ENCODE data around the gene ABCC3.

The ABCC3 gene

GRCh38 chr17:50640686-50641351 is 6.1 kb downstream of the ABCC3 start:
- Histone ChIP-seq H3K36me3 (ENCODE audit: insufficient read depth, low read length) (no peaks in the 10 kb centered on the region), H3K9ac (ENCODE audit: low read depth, low read length) (no peak overlapping the region), H3K4me1 (ENCODE audit: insufficient read depth, low read length) (peaks cover 43% of the 10 kb centered on the region), H3K9me3 (ENCODE audit: control insufficient read depth, insufficient read depth, low read length) (no peaks in the 10 kb centered on the region)

GRCh38 chr17:50641357-50641756 is 6.7 kb downstream of the ABCC3 start:
- H3K36me3 ChIP-seq (ENCODE audit: insufficient read depth, low read length), result no peaks in the 10 kb centered on the region
- H3K4me1 ChIP-seq (ENCODE audit: insufficient read depth, low read length), result peaks cover 43% of the 10 kb centered on the region
- H3K9ac ChIP-seq (ENCODE audit: low read depth, low read length), result no peak overlapping the region

GRCh38 chr17:50642071-50642721 is 7.5 kb downstream of the ABCC3 start:
- H3K4me1 ChIP-seq (ENCODE audit: insufficient read depth, low read length), result peaks cover 40% of the 10 kb centered on the region
- no peaks in the 10 kb centered on the region for H3K9me3 ChIP-seq (ENCODE audit: control insufficient read depth, insufficient read depth, low read length)
- no peaks in the 10 kb centered on the region for H3K36me3 ChIP-seq (ENCODE audit: insufficient read depth, low read length)
- no peak overlapping the region for H3K9ac ChIP-seq (ENCODE audit: low read depth, low read length)

More at GRCh38 chr17:50641357-50641756, 6.7 kb downstream of the ABCC3 start:
- H3K9me3 ChIP-seq (ENCODE audit: control insufficient read depth, insufficient read depth, low read length), result no peaks in the 10 kb centered on the region

- Histone ChIP-seq H3K9me3 (ENCODE audit: control insufficient read depth, insufficient read depth, low read length) (no peaks in the 10 kb centered on the region), H3K36me3 (ENCODE audit: insufficient read depth, low read length) (no peaks in the 10 kb centered on the region), H3K9ac (ENCODE audit: low read depth, low read length) (no peak overlapping the region), H3K4me1 (ENCODE audit: insufficient read depth, low read length) (peaks cover 32% of the 10 kb centered on the region)
Observed at GRCh38 chr17:50642722-50643656, 8.3 kb downstream of the ABCC3 start.

GRCh38 chr17:50645748-50646682 is 11.3 kb downstream of the ABCC3 start:
- Histone ChIP-seq H3K9ac (ENCODE audit: low read depth, low read length) (no peak overlapping the region), H3K9me3 (ENCODE audit: control insufficient read depth, insufficient read depth, low read length) (no peaks in the 10 kb centered on the region), H3K4me1 (ENCODE audit: insufficient read depth, low read length) (peaks cover 6% of the 10 kb centered on the region), H3K36me3 (ENCODE audit: insufficient read depth, low read length) (no peaks in the 10 kb centered on the region)

- H3K4me1 ChIP-seq (ENCODE audit: insufficient read depth, low read length), result no peaks in the 10 kb centered on the region
- H3K36me3 ChIP-seq (ENCODE audit: insufficient read depth, low read length), result no peaks in the 10 kb centered on the region
- no peak overlapping the region for H3K9ac ChIP-seq (ENCODE audit: low read depth, low read length)
- no peaks in the 10 kb centered on the region for H3K9me3 ChIP-seq (ENCODE audit: control insufficient read depth, insufficient read depth, low read length)
Observed at GRCh38 chr17:50647187-50647586, 12.5 kb downstream of the ABCC3 start.

GRCh38 chr17:50649042-50649908 is 14.6 kb downstream of the ABCC3 start:
- no peaks in the 10 kb centered on the region for H3K9me3 ChIP-seq (ENCODE audit: control insufficient read depth, insufficient read depth, low read length)
- no peaks in the 10 kb centered on the region for H3K36me3 ChIP-seq (ENCODE audit: insufficient read depth, low read length)
- H3K9ac ChIP-seq (ENCODE audit: low read depth, low read length), result no peak overlapping the region
- H3K4me1 ChIP-seq (ENCODE audit: insufficient read depth, low read length), result no peaks in the 10 kb centered on the region

GRCh38 chr17:50651661-50652060 is 17.0 kb downstream of the ABCC3 start:
- Histone ChIP-seq H3K9me3 (ENCODE audit: control insufficient read depth, insufficient read depth, low read length) (no peaks in the 10 kb centered on the region), H3K4me1 (ENCODE audit: insufficient read depth, low read length) (no peaks in the 10 kb centered on the region), H3K36me3 (ENCODE audit: insufficient read depth, low read length) (no peaks in the 10 kb centered on the region), H3K9ac (ENCODE audit: low read depth, low read length) (no peak overlapping the region)

- Histone ChIP-seq H3K9me3 (ENCODE audit: control insufficient read depth, insufficient read depth, low read length) (no peaks in the 10 kb centered on the region), H3K4me1 (ENCODE audit: insufficient read depth, low read length) (no peaks in the 10 kb centered on the region; the same call in 1 of the 2 replicates), H3K36me3 (ENCODE audit: insufficient read depth, low read length) (no peaks in the 10 kb centered on the region), H3K9ac (ENCODE audit: low read depth, low read length) (no peak overlapping the region)
Observed at GRCh38 chr17:50653738-50654137, 19.1 kb downstream of the ABCC3 start.

GRCh38 chr17:50656509-50656908 is 21.8 kb downstream of the ABCC3 start:
- Histone ChIP-seq H3K9me3 (ENCODE audit: control insufficient read depth, insufficient read depth, low read length) (no peaks in the 10 kb centered on the region), H3K4me1 (ENCODE audit: insufficient read depth, low read length) (peaks cover 16% of the 10 kb centered on the region), H3K9ac (ENCODE audit: low read depth, low read length) (no peak overlapping the region), H3K36me3 (ENCODE audit: insufficient read depth, low read length) (no peaks in the 10 kb centered on the region)

- H3K36me3 ChIP-seq (ENCODE audit: insufficient read depth, low read length), result no peaks in the 10 kb centered on the region
- H3K9me3 ChIP-seq (ENCODE audit: control insufficient read depth, insufficient read depth, low read length), result no peaks in the 10 kb centered on the region
- H3K4me1 ChIP-seq (ENCODE audit: insufficient read depth, low read length), result peaks cover 21% of the 10 kb centered on the region
- H3K9ac ChIP-seq (ENCODE audit: low read depth, low read length), result no peak overlapping the region
Observed at GRCh38 chr17:50657054-50657453, 22.4 kb downstream of the ABCC3 start.

- no peaks in the 10 kb centered on the region for H3K9me3 ChIP-seq (ENCODE audit: control insufficient read depth, insufficient read depth, low read length)
- H3K36me3 ChIP-seq (ENCODE audit: insufficient read depth, low read length), result no peaks in the 10 kb centered on the region
- H3K9ac ChIP-seq (ENCODE audit: low read depth, low read length), result no peak overlapping the region
- H3K4me1 ChIP-seq (ENCODE audit: insufficient read depth, low read length), result peaks cover 25% of the 10 kb centered on the region
Observed at GRCh38 chr17:50657627-50658026, 22.9 kb downstream of the ABCC3 start.

GRCh38 chr17:50658616-50659015 is 23.9 kb downstream of the ABCC3 start:
- Histone ChIP-seq H3K9me3 (ENCODE audit: control insufficient read depth, insufficient read depth, low read length) (no peaks in the 10 kb centered on the region), H3K4me1 (ENCODE audit: insufficient read depth, low read length) (peaks cover 28% of the 10 kb centered on the region), H3K9ac (ENCODE audit: low read depth, low read length) (no peak overlapping the region), H3K36me3 (ENCODE audit: insufficient read depth, low read length) (no peaks in the 10 kb centered on the region)

Data from ES-I3 (cell line).